Measurements from ENCODE around the gene NAGLU. TPM values are rescaled to one million over a fixed set of nuclear protein-coding genes. Genes with fewer than 3 reads are reported as not detected.

The NAGLU gene
- total RNA-seq, 3 donors from 2014 or later, result 28.9 to 51.8 (median 35.6) TPM

- Histone ChIP-seq H3K9me3 (no peaks in the 10 kb centered on the region), H3K4me1 (ENCODE audit: low read depth) (no peaks in the 10 kb centered on the region), H3K4me3 (no peak overlapping the region), H3K36me3 (ENCODE audit: low read depth) (peaks cover 23% of the 10 kb centered on the region)
- intact Hi-C loops (cut with DNase I, micrococcal nuclease), result no loop called here
- no peak for TF ChIP-seq CTCF (IDR thresholded peaks at IDR 0.05)
- no peak for DNase-seq
- no peak for ATAC-seq
Observed at GRCh38 chr17:42502926-42503325, 33.1 kb upstream of the NAGLU start.

GRCh38 chr17:42507671-42508070 is 28.4 kb upstream of the NAGLU start:
- Histone ChIP-seq H3K4me3 (no peak overlapping the region), H3K4me1 (ENCODE audit: low read depth) (peaks cover 8% of the 10 kb centered on the region), H3K9me3 (no peaks in the 10 kb centered on the region), H3K36me3 (ENCODE audit: low read depth) (peaks cover 10% of the 10 kb centered on the region)
- intact Hi-C loops (cut with DNase I, micrococcal nuclease), result no loop called here
- DNase-seq (no peak), ATAC-seq (no peak)
- TF ChIP-seq CTCF (IDR thresholded peaks at IDR 0.05), result no peak

GRCh38 chr17:42508426-42509165 is 27.4 kb upstream of the NAGLU start:
- intact Hi-C loops (cut with DNase I, micrococcal nuclease), result no loop called here
- Histone ChIP-seq H3K4me1 (ENCODE audit: low read depth) (peaks cover 8% of the 10 kb centered on the region), H3K9me3 (no peaks in the 10 kb centered on the region), H3K36me3 (ENCODE audit: low read depth) (peaks cover 3% of the 10 kb centered on the region), H3K4me3 (no peak overlapping the region)
- ATAC-seq (no peak), DNase-seq (no peak)
- no peak for TF ChIP-seq CTCF (IDR thresholded peaks at IDR 0.05)

GRCh38 chr17:42509409-42509808 is 26.6 kb upstream of the NAGLU start:
- Histone ChIP-seq H3K4me3 (no peak overlapping the region), H3K4me1 (ENCODE audit: low read depth) (peaks cover 8% of the 10 kb centered on the region), H3K36me3 (ENCODE audit: low read depth) (peaks cover 3% of the 10 kb centered on the region), H3K9me3 (no peaks in the 10 kb centered on the region)
- TF ChIP-seq CTCF (IDR thresholded peaks at IDR 0.05), result no peak
- intact Hi-C loops (cut with DNase I, micrococcal nuclease), result no loop called here
- ATAC-seq, result peak; percentile 93
- DNase-seq, result peak in 2 of 3 donors; percentile 65 to 72

- H3K4me1 ChIP-seq (ENCODE audit: low read depth), result peaks cover 8% of the 10 kb centered on the region
- ATAC-seq, result no peak
- peaks cover 3% of the 10 kb centered on the region for H3K36me3 ChIP-seq (ENCODE audit: low read depth)
- no peak for DNase-seq
- intact Hi-C loops (cut with DNase I, micrococcal nuclease), result loop anchor here (10.0 kb wide), 2 partner anchors 85 to 185 kb away; partner anchors contain the start of gene CAVIN1 (in 1 of the 2)
- TF ChIP-seq CTCF (IDR thresholded peaks at IDR 0.05), result no peak
- H3K4me3 ChIP-seq, result no peak overlapping the region
- no peaks in the 10 kb centered on the region for H3K9me3 ChIP-seq
Observed at GRCh38 chr17:42509841-42510240, 26.2 kb upstream of the NAGLU start.

All from mucosa of descending colon (tissue), 3 donors.